ENCODE measurements around the gene PACSIN2. TPM values are rescaled to one million over a fixed set of nuclear protein-coding genes. Genes with fewer than 3 reads are reported as not detected.

The PACSIN2 gene
- total RNA-seq, 3 donors from 2014 or later = 132 to 184 (median 152) TPM

DNA sequence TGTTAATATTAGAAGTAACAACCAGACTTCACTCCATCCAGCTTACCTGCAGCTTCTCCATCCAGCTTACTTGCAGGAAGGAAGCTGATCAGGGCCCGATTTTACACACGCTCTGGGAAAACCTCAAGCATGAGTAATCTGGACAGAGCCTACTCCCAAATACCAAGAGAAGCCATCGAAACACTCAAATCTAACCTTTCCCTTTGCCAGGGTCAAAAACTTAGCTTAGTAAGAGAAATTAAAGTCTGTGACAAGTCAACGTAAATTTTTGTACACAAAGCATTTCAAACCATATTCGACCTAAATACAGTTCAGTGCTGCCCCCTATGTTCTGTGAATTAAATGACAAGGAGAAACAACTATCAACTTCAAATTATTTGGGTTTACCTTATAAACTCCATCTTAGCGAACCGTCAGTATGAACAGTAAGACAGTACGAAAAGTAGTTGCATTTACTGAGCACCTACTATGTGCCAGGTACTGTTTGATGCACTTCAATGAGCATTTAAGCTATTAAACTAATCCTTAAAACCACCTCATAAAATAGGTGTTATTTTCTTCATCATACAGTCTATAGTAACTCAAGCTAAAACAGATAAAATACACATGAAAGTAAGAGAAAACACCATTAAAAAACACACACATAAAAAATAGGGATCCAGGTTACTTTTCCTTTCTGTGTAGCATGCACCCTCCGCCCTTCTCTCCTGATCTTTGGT, 194.7 kb downstream of the PACSIN2 start:
- H3K4me1 ChIP-seq (ENCODE audit: low read depth) = no peaks in the 10 kb centered on the region
- H3K36me3 ChIP-seq (ENCODE audit: low read depth) = no peaks in the 10 kb centered on the region
- peak in 1 of 3 donors; percentile 37 for DNase-seq
- ATAC-seq = peak; percentile 71
- intact Hi-C loops (cut with DNase I, micrococcal nuclease) = no loop called here
- TF ChIP-seq, protein P1, sequence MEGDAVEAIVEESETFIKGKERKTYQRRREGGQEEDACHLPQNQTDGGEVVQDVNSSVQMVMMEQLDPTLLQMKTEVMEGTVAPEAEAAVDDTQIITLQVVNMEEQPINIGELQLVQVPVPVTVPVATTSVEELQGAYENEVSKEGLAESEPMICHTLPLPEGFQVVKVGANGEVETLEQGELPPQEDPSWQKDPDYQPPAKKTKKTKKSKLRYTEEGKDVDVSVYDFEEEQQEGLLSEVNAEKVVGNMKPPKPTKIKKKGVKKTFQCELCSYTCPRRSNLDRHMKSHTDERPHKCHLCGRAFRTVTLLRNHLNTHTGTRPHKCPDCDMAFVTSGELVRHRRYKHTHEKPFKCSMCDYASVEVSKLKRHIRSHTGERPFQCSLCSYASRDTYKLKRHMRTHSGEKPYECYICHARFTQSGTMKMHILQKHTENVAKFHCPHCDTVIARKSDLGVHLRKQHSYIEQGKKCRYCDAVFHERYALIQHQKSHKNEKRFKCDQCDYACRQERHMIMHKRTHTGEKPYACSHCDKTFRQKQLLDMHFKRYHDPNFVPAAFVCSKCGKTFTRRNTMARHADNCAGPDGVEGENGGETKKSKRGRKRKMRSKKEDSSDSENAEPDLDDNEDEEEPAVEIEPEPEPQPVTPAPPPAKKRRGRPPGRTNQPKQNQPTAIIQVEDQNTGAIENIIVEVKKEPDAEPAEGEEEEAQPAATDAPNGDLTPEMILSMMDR (IDR thresholded peaks at IDR 0.05) = no peak
- H3K4me3 ChIP-seq = no peak overlapping the region
- no peaks in the 10 kb centered on the region for H3K9me3 ChIP-seq

Other genes with a start within 250 kb of the PACSIN2 start
- gene ARFGAP3, start 157.9 kb downstream of the PACSIN2 start, total RNA-seq = 10 to 100 TPM; 20.0 to 41.3 (median 34.3) TPM
- gene TTLL1, start 74.2 kb upstream of the PACSIN2 start, total RNA-seq = 1 to 10 TPM; 2.0 to 5.7 (median 3.4) TPM
- gene BIK, start 95.6 kb upstream of the PACSIN2 start, total RNA-seq = 10 to 100 TPM in 2 of 3 donors, 1 to 10 TPM in 1; 8.4 to 28.3 (median 20.6) TPM
- gene MCAT, start 128.2 kb upstream of the PACSIN2 start, total RNA-seq = 10 to 100 TPM; 16.1 to 18.8 (median 17.0) TPM
- gene TSPO, start 136.4 kb upstream of the PACSIN2 start, total RNA-seq = 100 to 1,000 TPM; 134 to 281 (median 236) TPM
- gene TTLL12, start 172.0 kb upstream of the PACSIN2 start, total RNA-seq = 10 to 100 TPM; 47.6 to 95.2 (median 90.1) TPM

Measured in mucosa of descending colon (tissue), 3 donors.